Dedifferentiated amniotic fluid mesenchymal stem cell (primary cell): Measurements from ENCODE around the gene NUCB1.
A peak's percentile ranks its signal among the peaks of the same experiment; 100 is the strongest.

Source experiments
- DNase-seq: peaks from one replicate; pipeline ENCODE4 v3.0.0-alpha.2; 2016; ENCODE audit errors: extremely low spot score

The NUCB1 gene

GRCh38 chr19:48935864-48936263 is 35.8 kb downstream of the NUCB1 start:
- DNase-seq, result no peak

- DNase-seq, result no peak
Observed at GRCh38 chr19:48938256-48938655, 38.1 kb downstream of the NUCB1 start.

DNA sequence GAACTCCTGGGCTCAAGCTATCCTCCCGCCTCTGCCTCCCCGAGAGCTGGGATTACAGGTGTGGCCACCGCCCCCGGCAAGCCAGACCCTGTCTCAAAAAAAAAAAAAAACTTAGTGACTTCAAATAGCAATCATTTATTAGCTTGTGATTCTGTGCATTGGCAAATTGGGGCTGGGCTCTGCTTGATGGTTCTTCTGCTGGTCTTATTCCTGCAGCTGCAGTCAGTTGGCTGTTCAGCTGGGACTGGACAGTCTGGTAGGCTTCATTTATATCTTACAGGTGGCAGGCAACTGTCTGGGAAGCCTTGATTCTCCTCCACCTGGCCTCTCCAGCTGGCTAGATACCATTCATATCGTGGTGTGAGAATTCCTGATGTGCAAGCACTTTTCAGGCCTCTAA is 40.8 kb downstream of the NUCB1 start:
- DNase-seq, result no peak

GRCh38 chr19:48943081-48943480 is 43.0 kb downstream of the NUCB1 start:
- DNase-seq, result no peak

GRCh38 chr19:48945415-48945814 is 45.3 kb downstream of the NUCB1 start:
- DNase-seq, result no peak

GRCh38 chr19:48945817-48946216 is 45.7 kb downstream of the NUCB1 start:
- no peak for DNase-seq

DNA sequence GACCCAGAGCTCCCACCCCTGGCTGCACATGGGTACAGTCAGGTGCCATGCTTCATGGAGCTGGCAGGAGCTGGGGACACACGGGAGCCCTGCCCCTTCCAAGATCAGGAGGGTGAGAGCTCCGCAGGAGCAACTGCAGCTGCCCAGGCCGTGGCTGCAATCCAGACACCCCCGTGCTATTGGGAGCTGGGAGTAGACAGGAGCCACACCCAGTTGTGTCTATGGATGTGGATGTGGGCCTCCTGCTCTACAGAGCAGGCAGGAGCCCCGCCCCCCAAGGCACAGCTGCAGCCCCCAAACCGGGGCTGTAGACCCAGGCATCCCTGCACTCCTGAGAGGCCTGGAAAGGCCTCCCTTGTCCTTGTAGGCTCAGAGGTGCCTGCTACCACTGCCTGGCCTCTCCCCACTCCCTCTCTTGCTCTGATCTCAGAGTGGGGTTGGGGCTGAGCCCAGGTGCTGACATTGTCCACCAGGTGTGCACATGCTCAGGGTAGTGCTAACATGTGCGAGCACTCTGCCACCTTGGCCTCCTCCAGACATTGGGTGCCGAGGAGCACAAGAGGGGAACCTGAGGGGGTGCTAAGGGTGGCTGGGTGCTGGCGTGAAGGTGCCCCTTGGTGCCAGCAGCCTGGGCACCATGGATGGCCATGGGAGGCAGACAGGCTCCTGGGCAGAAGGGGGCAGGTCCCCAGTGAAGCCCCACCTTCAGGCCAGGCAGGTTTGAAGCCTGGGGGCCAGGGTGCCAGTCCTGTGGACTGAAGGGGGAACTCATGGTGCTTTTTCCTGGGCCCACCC is 46.5 kb downstream of the NUCB1 start:
- no peak for DNase-seq

GRCh38 chr19:48947258-48947542 is 47.1 kb downstream of the NUCB1 start:
- no peak for DNase-seq

DNA sequence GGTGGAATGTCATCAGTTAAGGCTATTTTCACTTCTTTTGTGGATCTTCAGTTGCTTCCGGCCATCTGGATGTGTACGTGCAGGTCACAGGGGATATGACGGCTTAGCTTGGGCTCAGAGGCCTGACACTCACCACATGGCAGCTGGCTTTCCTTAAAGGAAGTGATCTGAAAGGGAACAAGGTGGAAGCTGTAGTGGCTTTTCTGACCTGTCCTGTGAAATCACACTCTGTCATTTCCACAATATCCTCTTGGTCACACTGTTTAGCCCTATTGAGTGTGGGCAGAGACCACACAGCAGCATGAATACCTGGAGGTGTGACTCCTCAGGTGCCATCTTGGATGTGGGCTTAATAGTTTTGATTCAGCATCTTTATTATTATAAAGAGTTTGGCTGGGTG is 50.0 kb downstream of the NUCB1 start:
- DNase-seq, result no peak

GRCh38 chr19:48950830-48951519 is 50.9 kb downstream of the NUCB1 start:
- DNase-seq, result no peak

GRCh38 chr19:48953141-48953540 is 53.0 kb downstream of the NUCB1 start:
- no peak for DNase-seq

GRCh38 chr19:48953990-48954594 is 54.0 kb downstream of the NUCB1 start:
- DNase-seq, result no peak

GRCh38 chr19:48954595-48955307 is 54.6 kb downstream of the NUCB1 start, which contains the start of gene BAX:
BAX (plus strand) TSS chr19:48954875; CDS start chr19:48954929, 54 bp downstream.
- DNase-seq, result peak; percentile 90

DNA sequence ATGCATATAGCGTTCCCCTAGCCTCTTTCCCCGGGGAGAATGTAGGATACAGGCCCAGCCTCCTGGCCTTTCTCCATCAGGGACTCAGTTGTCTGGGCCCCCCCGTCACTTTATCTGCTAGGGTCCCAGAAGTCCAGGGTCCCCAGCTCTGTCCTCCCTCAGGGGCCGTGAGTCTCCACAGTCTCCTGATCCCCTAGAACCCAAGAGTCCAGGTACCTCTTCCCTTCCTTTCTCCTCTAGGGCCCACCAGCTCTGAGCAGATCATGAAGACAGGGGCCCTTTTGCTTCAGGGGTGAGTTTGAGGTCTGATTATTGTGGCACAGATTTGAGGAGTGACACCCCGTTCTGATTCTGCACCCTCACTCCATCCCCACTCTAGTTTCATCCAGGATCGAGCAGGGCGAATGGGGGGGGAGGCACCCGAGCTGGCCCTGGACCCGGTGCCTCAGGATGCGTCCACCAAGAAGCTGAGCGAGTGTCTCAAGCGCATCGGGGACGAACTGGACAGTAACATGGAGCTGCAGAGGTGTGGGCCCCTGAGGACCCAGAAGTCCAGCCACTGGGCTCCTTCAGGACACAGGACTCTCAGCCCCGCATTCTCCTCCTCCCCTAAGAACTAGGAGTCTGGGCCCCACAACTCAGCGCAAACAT is 55.3 kb downstream of the NUCB1 start:
- no peak for DNase-seq

DNA sequence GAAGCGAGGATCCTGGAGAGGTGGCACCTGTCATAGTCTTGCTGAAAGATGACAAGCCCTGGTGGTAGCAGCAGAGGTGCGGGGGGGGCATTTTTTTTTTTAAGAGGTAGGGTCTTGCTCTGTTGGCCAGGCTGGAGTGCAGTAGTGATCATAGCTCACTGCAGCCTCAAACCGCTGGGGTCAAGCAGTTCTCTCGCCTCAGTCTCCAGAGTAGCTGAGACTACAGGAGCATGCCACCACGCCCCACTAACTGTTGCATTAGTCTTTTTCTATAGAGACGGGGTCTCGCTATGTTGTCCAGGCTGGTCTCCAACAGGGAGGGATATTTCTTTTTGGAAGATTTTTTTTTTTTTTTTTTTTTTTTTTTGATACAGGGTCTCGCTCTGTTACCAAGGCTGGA is 57.9 kb downstream of the NUCB1 start:
- no peak for DNase-seq

DNA sequence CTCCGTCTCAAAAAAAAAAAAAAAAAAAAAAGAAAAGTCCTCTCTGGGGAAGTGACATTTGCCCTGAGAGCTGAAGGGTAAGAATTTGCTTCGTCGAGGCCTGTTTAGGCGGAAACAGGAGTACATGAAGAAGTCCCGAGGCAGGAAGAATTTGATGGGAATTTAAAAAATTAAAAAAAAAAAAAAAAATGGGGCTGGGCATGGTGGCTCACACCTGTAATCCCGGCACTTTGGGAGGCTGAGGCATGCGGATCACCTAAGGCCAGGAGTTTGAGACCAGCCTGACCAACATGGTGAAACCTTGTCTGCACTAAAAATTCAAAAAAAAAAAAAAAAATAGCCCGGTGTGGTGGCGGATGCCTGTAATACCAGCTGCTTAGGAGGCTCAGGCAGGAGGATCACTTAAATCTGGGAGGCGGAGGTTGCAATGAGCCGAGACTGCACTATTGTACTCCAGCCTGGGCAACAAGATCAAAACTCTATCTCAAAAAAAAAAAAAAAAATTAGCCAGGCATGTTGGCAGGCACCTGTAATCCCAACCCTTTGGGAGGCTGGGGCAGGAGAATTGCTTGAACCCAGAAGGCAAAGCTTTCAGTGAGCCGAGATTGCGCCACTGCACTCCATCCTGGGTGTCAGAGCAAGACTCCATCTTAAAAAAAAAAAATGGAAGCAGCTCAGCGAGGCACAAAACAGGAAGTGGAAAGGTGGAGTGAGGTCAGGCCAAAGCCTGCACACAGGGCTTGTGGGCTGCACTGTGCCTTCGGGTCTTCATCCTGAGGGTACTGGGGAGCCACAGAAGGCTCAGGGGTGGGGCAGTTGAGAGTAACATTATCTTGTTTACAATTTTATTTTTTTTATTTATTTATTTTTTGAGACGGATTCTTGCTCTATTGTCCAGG is 59.5 kb downstream of the NUCB1 start:
- DNase-seq, result no peak

GRCh38 chr19:48961051-48961649 is 61.0 kb downstream of the NUCB1 start:
- DNase-seq, result no peak

DNA sequence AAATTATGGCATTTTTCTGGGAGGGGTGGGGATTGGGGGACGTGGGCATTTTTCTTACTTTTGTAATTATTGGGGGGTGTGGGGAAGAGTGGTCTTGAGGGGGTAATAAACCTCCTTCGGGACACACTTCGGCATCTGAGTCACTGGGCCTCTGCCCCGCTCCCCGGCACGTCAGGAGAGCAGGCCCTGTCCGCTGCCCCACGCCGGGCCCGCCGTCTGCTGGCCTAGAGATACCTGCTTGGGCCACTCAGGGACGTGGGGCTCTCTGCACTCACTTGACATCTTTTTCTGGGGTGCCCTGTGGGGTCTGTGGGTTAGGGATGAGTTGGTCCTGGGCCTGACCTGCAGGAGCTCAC is 61.5 kb downstream of the NUCB1 start:
- no peak for DNase-seq

- DNase-seq, result no peak
Observed at GRCh38 chr19:48962029-48962848, 62.1 kb downstream of the NUCB1 start.

DNA sequence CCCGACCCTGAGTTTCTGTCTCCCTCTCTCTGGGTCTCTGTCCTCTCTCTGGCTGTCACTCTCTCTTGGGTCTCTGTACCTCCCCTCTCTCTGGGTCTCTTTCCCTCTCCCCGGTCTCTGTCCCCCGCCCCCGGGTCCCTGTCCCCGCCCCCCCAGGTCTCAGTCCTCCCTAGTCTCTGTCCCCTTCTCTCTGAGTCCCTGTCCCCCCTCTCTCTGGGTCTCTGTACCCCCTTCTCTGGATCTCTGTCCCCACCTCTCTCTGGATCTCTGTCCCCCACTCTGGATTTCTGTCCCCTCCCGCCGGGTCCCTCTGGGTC is 62.7 kb downstream of the NUCB1 start:
- no peak for DNase-seq
